ENCODE measurements around the gene HMOX1.

GRCh38 chr22:35442471-35442870 is 61.6 kb downstream of the HMOX1 start:
- no peak for TF ChIP-seq CTCF (IDR thresholded peaks at IDR 0.05)
- no peak for TF ChIP-seq POLR2A (IDR thresholded peaks at IDR 0.05)

Data from adrenal gland (tissue), 5 donors.